ENCODE results near the gene RBM33. TPM values are rescaled to one million over a fixed set of nuclear protein-coding genes. Genes with fewer than 3 reads are reported as not detected.

Gene RBM33
- total RNA-seq, 1 donor from 2014 or later = 40.6 TPM

DNA sequence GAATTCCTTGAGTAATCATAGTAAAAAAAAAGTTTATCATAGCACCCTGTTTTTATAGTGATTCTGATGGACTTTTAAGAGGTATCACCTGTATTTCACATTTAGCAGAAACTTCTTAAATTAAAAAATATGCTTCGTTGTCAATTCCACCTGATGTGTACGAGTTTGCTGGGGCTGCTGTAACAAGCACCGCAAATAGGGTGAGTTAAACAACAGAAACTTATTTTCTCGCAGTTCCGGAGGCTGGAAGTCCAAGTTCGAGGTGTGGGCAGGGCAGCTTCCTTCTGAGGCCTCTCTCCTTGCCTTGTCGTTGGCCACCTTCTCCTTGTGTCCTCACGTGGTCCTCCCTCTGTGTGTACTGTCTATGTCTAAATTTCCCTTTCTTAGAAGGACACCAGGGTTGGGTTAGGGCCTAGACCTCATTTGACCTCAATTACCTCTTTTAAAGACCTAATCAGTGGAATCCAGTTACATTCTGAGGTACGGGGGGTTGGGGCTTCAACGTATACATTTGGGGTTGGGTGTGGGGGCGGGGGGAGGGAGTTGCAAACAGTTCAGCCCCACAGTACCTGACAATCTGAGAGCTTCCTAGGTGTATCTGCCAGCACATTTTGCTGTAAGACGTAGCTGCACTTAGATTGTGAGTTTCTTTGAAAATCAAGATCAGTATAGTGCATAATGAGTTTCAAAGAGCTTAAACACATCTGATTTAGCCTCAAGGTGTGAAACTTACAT is 72.7 kb downstream of the RBM33 start:
- no peak for ATAC-seq
- DNase-seq (ENCODE audit: low spot score) = no peak

DNA sequence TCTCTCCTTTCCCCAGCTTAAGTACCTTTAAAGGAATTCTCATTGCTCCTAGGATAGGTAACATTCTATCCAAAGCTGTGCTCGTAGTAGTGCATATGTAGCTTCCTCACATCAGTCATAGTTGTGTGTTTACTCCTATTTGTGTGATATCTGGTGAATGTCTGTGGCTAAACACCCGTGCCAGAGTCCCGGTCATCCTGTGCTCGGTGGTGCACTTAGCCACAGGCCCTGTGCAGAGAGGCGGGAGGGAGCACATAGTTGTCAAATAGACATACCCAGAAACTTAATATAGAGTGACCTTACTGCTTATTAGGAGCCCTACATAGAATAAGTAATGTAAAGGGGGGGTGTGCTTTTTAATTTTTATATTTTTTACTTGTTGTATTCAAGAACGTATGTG is 76.6 kb downstream of the RBM33 start:
- peak; percentile 43 for ATAC-seq
- DNase-seq (ENCODE audit: low spot score) = no peak

DNA sequence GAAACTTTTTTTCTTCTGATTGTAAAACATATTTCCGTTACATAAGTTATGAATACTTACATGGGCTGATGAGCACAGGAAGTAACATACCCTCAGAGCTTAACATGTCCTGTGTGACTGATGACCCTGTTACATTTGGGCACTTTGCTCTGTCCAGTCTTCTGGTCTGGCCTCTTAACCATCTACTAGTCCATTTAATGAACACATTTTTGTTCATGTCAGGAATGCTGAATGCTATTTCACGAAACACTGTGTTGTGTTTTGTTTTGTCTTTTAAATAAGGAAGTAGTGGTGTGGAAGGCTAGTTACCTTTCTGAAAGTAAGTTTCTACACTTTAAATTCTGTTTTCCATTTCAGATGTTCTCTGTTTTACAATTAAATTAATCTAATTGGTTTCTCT is 77.7 kb downstream of the RBM33 start:
- DNase-seq (ENCODE audit: low spot score) (no peak), ATAC-seq (no peak)

DNA sequence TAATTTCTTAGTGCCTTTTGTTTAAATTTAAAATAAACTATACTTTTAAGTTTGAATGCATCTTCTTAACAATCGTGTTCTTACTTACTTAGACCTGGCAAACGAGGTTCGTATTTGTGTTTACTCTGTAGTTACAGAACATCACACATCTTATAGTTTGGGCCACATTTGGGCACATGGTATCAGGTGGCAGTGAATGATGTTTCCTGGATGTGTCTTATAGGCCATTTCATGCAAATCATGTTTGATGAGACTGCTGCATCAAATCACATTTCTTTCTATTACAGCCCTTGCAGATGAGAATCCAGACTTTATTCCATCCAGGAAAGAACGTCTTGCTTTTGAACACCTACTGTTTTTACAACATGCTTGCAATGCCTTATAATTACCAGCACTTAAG is 78.5 kb downstream of the RBM33 start:
- ATAC-seq = no peak

DNA sequence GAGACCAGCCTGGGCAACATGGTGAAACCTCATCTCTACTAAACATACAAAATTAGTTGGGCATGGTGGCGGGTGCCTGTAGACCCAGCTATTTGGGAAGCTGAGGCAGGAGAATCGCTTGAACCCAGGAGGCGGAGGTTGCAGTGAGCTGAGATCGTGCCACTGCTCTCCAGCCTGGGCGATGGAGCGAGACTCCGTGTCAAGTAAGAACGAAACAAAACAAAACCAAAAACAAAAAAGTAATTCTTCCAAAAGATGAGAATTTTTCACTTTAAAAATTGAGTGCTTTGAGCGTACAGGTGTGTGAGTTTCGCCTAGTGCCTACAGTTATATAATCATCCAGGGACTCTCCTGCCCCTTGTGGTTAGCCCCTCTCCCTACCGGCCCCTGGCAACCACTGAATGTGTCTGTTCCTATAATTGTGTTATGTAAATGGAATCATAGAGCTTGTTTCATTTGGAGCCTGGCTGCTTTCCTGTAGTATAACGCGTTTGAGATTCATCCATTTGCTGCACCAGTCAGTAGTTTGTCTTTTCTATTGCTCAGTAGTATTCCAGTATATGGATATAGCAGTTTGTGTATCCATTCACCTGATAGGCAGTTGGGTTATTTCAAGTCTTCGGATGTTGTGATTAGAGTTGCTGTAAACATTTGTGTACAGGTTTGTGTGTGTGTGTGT is 80.0 kb downstream of the RBM33 start:
- ATAC-seq = no peak

More for the DNA sequence above, 78.5 kb downstream of the RBM33 start:
- DNase-seq (ENCODE audit: low spot score) = no peak

DNA sequence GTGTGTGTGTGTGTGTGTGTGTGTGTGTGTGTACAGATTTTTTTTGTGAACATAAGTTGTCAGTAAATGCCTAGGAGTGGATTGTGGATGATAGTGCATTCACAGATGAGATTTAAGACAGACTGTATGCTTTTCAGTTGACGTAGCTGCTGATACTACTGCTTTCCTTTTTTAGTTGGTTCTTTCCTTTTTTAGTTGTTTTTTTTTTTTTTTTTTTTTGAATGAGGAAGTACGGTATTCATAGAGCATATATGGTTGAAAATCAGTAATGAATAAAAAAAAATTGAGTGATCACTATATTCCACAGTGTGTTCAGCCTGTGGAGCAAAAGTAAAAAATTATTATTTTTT is 80.5 kb downstream of the RBM33 start:
- ATAC-seq (no peak), DNase-seq (ENCODE audit: low spot score) (no peak)

More for the DNA sequence above, 80.0 kb downstream of the RBM33 start:
- DNase-seq (ENCODE audit: low spot score) = no peak

DNA sequence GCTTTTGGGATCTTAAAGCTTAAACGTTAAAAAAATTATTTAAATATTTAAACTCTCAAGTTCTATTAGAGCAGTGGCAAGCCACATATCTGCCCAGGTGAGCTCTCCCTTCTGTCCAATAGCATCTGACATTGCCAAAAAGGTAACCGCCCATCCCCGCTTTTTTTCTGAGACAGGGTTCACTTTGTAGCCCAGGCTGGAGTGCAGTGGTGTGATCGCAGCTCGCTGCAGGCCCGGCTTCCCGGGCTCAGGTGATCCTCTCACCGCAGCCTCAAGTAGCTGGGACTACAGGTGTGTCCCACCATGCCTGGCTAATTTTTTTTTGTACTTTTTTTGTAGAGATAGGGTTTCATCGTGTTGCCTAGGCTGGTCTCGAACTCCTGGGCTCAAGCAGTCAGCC is 83.2 kb downstream of the RBM33 start:
- no peak for ATAC-seq

DNA sequence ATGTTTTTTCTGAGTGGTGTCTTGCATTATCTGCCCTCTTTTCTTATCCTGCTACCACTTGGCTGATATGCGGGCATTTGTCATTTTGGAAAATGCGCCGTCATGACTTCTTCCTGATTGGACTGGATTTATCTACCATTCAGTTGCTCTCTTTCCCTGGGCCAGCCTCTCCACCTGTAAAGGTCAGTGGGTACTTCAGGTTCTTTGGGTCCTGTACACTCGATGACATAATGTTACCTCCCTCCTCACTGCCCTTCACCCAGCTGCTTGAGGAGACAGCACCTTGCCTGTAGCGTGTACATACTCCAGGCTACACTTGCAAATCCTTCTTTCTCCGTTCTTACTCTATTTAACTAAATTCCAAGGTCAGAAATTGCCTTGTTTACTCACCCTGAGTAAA is 83.7 kb downstream of the RBM33 start:
- DNase-seq (ENCODE audit: low spot score) (no peak), ATAC-seq (peak; percentile 19)

More for the DNA sequence above, 83.2 kb downstream of the RBM33 start:
- no peak for DNase-seq (ENCODE audit: low spot score)

DNA sequence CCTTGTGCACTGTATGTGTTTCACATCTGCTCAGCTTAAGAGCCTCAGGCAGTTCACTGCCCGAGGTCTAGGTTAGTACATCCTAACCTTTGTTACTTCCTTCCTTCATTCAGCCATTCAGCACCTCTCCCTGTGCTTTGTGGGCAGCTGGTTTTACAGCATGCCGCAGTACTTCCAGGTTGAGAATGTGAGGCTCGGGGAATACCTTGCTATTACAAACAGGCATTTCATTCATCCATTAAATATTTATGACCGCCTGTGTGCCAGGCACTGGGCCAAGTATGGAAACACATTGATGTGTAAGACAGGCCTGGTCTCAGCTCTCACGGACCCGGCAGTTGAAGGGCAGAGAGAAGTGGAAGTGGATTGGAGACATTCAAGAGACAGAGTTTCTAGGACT is 85.4 kb downstream of the RBM33 start:
- DNase-seq (ENCODE audit: low spot score) (no peak), ATAC-seq (no peak)

DNA sequence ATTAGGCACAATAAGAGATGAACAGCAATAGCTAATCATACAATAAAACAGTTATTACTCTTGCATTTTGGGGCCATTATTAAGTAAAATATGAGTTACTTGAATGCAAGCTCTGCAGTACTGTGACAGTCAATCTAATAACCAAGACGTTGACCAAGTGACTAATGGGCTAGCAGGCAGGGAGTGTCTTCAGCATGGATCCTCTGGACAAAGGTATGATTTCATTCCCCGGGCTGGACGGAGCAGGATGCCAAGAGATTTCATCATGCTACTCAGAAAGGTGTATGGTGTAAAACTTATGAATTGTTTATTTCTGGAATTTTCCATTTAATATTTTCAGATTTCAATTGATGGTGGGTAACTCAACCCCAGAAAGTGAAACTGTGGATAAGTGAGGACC is 86.9 kb downstream of the RBM33 start:
- ATAC-seq = peak; percentile 79
- DNase-seq (ENCODE audit: low spot score) = no peak

DNA sequence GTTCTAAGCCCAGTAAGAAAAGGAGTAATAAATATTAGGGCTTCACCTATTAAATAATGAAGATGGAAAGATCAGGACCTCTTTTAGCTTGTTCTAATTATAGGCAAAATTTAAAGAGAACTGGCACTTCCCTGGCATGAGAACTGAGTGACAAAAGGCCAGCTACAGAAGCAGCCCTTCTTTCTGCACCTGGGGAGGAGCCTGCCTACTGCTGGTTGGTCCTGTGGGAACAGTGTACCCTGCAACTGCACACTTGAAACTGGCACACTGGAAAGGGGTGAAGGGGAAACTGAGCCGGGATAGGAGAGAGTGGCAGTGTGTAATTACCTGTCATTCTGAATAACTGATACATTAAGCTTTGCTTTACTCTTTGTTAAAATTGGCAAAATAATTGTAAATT is 87.4 kb downstream of the RBM33 start:
- DNase-seq (ENCODE audit: low spot score) (no peak), ATAC-seq (peak; percentile 11)

DNA sequence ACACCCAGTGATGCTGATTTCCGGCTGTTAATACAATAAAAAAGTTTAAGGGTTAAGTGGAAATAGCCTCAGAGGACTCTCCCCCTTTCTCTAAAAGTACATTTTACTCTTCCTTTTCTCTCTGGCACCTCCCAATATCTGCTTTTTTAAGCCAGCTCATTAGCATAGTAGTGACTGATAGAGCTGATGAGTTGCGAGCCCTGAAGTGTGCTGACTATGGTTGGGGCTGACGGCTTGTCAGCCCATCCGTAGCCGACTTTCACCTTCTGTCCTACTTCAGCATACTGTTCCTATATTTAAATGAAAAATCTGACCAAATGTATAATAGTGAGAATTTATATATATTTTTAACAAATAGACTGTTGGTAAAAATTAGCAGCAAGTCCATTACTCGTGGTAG is 87.8 kb downstream of the RBM33 start:
- no peak for ATAC-seq
- DNase-seq (ENCODE audit: low spot score) = no peak

DNA sequence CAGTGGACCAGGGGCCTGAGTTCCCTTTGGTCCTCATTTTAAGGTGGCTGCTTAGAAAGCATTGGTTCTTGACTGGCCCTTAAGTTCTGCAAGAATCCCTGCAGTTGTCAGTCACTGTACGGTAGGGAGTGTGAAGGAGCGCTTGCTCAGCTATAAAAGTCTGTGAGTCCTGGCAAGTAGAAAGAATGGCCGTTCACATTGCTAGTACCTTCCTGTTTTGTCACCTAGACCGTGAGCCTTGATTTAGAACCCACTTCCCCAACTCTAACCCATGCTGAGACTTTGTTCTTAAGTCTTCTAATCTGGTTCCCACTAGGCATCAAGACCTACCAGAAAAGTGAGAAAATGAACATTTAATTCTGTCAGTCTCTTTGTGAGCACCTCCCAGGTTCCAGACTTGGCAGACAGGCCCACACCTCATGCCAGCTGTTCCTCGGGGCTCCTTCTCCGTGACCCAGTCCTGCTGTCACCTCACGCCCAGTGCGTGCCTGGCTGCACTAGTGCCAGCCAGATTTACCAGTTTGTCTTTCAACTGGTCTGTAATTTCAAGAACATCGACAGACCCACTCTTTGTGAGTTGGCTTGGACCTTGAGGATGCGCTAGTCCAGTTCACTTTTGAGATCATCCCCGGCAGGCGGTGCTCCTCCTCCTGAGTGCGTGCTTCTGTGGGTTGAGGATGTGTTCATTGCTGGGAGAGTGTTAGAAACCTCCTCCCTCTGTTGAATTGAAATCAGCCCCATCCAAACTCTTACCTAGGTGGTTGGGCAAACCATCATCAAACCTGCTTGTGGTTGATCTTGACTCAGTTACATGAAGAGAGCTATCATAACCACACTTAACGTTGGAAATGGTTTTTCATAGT is 89.4 kb downstream of the RBM33 start:
- ATAC-seq (peak; percentile 39), DNase-seq (ENCODE audit: low spot score) (no peak)

DNA sequence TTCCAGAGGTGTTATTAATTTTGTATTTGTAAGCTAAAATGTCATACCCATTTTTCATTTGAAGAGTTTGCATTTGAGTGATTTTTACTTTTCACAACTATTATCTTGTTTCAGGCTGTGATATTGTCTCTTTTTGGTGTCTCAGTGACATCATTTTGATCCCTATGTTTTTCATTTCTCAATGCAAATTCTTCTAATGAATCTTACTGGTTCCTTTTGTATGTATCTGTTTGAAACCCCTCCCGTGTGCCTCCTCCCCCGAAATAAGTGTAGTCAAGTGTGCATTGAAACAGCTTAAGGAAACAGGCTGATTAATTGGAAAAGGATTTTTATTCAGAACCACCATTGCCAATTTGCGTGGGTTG is 90.0 kb downstream of the RBM33 start:
- no peak for DNase-seq (ENCODE audit: low spot score)
- no peak for ATAC-seq

DNA sequence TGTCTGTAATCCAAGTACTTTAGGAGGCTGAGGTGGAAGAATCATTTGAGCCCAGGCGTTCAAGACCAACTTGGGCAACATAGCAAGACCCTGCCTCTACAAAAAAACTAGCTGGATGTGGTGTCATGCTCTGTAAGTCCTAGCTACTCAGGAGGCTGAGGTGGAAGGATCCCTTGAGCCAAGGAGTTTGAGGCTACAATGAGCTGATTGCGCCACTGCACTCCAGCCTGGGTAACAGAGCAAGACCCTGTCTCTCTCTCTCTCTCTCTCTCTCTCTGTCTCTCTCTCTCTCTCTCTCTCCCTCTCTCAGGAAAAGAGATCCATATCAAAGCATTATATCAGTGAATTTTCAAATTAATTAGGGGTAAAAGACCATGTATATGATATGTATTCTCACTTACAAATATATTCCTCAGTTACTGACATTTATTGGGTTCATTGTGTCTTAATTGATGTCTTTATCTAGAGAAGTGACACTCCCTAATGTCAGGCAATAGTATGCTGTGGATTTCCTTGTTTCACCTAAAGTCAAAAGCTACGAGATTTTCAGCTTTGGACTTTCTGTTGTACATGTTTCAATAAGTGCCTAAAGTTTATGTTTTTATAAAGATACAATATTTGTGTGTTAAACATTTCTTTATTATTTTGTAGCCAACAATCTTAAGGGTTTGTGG is 91.1 kb downstream of the RBM33 start:
- DNase-seq (ENCODE audit: low spot score) = no peak
- ATAC-seq = no peak

DNA sequence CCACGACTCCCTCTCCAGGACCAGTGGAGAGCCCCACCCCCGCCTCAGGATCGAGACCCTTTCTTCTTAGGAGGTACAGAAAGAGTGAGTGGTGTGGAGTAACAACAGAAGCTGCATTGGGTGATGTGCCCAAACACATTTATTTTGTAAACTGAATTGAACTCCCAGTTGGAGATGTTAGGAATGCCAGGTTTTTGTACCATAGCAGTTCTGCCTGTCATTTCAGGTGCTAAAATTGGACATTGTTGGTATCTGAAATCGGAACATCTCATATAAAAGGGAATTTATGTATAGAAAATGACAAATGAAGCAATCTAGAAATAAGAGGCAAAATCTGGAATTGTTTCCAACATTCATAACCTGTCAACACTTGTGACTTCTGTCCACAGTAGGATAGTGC is 93.1 kb downstream of the RBM33 start:
- ATAC-seq (no peak), DNase-seq (ENCODE audit: low spot score) (no peak)

DNA sequence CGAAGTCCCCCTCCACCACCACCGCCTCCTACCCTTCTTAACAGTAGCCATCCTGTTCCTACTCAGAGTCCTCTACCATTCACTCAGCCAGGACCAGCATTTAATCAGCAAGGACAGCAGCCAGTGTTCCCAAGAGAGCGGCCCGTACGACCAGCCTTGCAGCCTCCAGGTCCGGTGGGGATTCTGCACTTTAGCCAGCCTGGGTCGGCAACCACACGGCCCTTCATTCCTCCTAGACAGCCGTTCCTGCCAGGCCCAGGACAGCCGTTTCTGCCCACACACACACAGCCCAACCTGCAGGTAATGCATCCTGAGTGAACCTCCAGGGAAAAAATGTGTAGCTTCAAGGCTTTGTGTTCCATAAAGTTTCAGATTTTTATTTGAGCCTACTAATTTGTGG is 93.6 kb downstream of the RBM33 start:
- ATAC-seq = peak; percentile 19
- DNase-seq (ENCODE audit: low spot score) = no peak

DNA sequence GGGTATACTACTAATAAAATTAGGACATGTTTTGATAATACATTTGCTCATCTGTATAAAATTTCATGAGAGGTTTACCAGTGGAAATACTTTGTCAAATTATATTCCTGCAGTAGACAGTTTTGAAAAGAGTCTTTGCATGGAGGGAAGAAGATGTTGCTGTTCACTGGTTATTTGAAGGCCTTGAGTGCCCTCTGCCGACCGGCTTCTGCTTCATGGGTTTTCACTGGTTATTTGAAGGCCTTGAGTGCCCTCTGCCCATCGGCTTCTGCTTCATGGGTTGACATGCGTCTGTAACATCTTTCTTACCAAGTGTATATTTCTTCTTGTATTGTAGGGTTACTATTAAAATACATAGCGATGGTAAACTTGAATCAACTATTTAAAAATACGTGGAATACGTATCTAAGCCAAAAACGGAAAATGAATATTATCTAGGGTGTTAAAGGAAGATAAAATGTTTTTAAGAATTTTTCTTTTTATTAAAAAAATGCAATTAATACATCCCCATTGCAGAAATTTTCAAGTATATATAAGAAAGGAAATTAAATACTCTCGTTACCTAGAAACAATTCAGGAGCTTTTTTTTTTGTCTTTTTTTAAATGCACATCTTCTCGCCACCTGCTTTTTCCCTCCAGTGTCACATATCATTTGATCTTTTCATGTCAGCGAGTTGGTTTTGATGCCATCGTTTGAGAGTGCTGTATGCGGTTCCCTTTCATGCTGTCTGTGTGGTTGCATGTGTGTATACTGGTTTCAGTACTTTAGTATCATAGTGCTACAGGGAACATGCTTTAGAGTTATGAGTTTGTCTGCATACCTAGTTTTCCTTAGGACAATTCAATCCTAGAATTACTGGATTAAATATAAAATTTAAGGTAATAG is 94.4 kb downstream of the RBM33 start:
- DNase-seq (ENCODE audit: low spot score) = peak; percentile 82
- ATAC-seq = peak; percentile 92

DNA sequence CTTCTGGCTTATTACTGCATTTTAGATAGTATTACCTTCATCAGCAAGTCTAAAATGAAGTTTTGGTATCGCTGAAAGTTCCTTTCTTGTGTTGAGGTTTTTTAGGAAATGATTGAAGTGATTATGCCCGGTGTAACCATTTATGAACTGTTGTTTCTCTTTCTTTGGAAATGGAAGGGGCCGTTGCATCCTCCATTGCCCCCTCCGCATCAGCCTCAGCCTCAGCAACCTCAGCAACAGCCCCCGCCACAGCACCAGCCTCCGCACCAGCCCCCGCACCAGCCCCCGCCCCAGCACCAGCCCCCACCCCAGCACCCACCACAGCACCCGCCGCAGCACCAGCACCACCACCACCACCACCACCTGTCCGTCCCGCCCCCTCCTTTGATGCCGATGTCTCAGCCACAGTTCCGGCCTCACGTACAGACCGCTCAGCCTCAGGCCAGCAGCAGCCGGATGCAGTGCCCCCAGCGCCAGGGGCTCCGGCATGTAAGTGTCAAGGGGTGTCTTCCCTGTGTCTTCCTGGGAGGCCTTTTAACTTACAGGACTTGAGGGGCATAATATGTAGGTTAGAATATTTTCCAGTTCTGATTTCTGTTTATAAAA is 95.2 kb downstream of the RBM33 start:
- ATAC-seq (no peak), DNase-seq (ENCODE audit: low spot score) (no peak)

DNA sequence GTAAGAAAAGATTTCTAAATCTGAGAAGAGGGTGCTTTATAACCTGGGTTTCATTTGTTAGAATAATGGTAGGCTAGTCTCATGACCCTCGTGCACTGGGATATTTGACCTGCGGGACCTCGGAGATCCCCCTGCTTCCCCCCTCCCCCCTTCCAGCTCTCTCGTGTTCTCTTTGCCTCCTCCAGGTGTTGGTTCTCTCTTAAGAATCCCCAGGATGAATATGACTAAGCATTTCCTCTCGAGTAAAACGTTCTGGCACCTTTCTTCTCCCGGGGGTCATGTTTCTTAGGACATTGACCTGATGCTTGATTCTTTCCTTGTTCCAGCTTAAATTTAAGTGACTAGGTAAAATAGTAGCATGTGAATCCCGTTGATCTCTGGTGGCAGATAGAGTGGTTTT is 96.6 kb downstream of the RBM33 start:
- no peak for ATAC-seq
- no peak for DNase-seq (ENCODE audit: low spot score)
